SK-N-SH (cell line): ENCODE data around the gene EIF6.

Source experiments
- CTCF ChIP-seq: fragments of 200-600 bp; sonication (generic); IDR thresholded peaks from 2 replicates; pipeline ENCODE4 v1.6.1; 2017; ENCODE audit warnings: antibody characterized with exemption, mild to moderate bottlenecking, moderate library complexity
- EP300 ChIP-seq, 2 experiments: IDR thresholded peaks; 2 replicates each; pipeline versions ENCODE4 v1.4.0 to v1.6.1; 2012; ENCODE audit warnings: borderline replicate concordance in 1 of 2, low read depth in 1 of 2, low read length in 1 of 2
- EZH2phosphoT487 ChIP-seq: fragments of 200-600 bp; sonication (generic); IDR thresholded peaks from 2 replicates; pipeline ENCODE4 v1.6.1; 2017; ENCODE audit warnings: low read depth, mixed run types, mild to moderate bottlenecking, antibody characterized with exemption, moderate library complexity, borderline replicate concordance
- GABPA ChIP-seq: IDR thresholded peaks from 2 replicates; pipeline ENCODE4 v1.4.0; 2012; ENCODE audit warnings: low read depth, mild to moderate bottlenecking
- JUND ChIP-seq: IDR thresholded peaks from 2 replicates; pipeline ENCODE4 v1.4.0; 2012
- MAX ChIP-seq: IDR thresholded peaks from 2 replicates; pipeline ENCODE4 v1.4.0; 2012; ENCODE audit warnings: low read depth
- MXI1 ChIP-seq: IDR thresholded peaks from 2 replicates; pipeline ENCODE4 v1.6.1; 2012; ENCODE audit warnings: mild to moderate bottlenecking, low read depth, low read length, improper control_type of control experiment
- POLR2AphosphoS5 ChIP-seq: IDR thresholded peaks from 2 replicates; pipeline ENCODE4 v1.6.1; 2012; ENCODE audit warnings: low read depth, low read length
- RCOR1 ChIP-seq: fragments of 150-350 bp; IDR thresholded peaks from 2 replicates; pipeline ENCODE4 v1.6.1; 2017; ENCODE audit warnings: antibody characterized with exemption, low read length
- TCF12 ChIP-seq: IDR thresholded peaks from 2 replicates; pipeline ENCODE4 v1.4.0; 2012
- TEAD4 ChIP-seq: IDR thresholded peaks from 2 replicates; pipeline ENCODE4 v1.4.0; 2012; ENCODE audit warnings: mild to moderate bottlenecking, borderline replicate concordance; ENCODE audit not compliant: insufficient read depth

GRCh38 chr20:35307666-35308653 is 23.4 kb upstream of the EIF6 start:
- TF ChIP-seq MAX (peak; percentile 98), GABPA (no peak), JUND (peak; percentile 54), CTCF (no peak), TEAD4 (peak; percentile 73; the same call in 1 of the 2 replicates), MXI1 (peak; percentile 92), RCOR1 (peak; percentile 53; the same call in 1 of the 2 replicates), POLR2AphosphoS5 (0 out of 2 replicates have a peak, but pooled peaks have one; percentile 10), EP300 (IDR thresholded peaks at IDR 0.05; ENCODE audit: borderline replicate concordance in 1 of 2, low read depth in 1 of 2, low read length in 1 of 2) (peak in 1 of 2 experiments; percentile 73; a peak in 2 of 4 replicates), TCF12 (peak; percentile 88), EZH2phosphoT487 (no peak)
